BLaER1 (cell line): ENCODE data around the gene PLA2R1.

Source experiments
- H3K27ac ChIP-seq: shearing (Covaris generic); formaldehyde crosslinking; 2 replicates; pipeline ENCODE4 v1.8.1; 2022
- H3K27me3 ChIP-seq: shearing (Covaris generic); formaldehyde crosslinking; 2 replicates; pipeline ENCODE4 v1.8.1; 2022
- H3K36me3 ChIP-seq: shearing (Covaris generic); formaldehyde crosslinking; 2 replicates; pipeline ENCODE4 v1.8.1; 2022
- H3K4me1 ChIP-seq: shearing (Covaris generic); formaldehyde crosslinking; 2 replicates; pipeline ENCODE4 v1.8.1; 2022
- H3K4me2 ChIP-seq: shearing (Covaris generic); formaldehyde crosslinking; 2 replicates; pipeline ENCODE4 v1.8.1; 2022
- H3K4me3 ChIP-seq: shearing (Covaris generic); formaldehyde crosslinking; 2 replicates; pipeline ENCODE4 v1.8.1; 2022
- H3K9ac ChIP-seq: shearing (Covaris generic); formaldehyde crosslinking; 2 replicates; pipeline ENCODE4 v1.8.1; 2022
- H3K9me3 ChIP-seq: shearing (Covaris generic); formaldehyde crosslinking; 2 replicates; pipeline ENCODE4 v1.8.1; 2022
- H4K20me1 ChIP-seq: shearing (Covaris generic); formaldehyde crosslinking; 2 replicates; pipeline ENCODE4 v1.8.1; 2022
- Cebpa-rat ChIP-seq: shearing (Covaris generic); IDR thresholded peaks from 2 replicates; pipeline ENCODE4 v1.8.1; 2022

PLA2R1 gene

GRCh38 chr2:159921752-159922404 lies 140.5 kb downstream of the PLA2R1 start:
- no peaks in the 10 kb centered on the region for H3K27me3 ChIP-seq
- H4K20me1 ChIP-seq: no peaks in the 10 kb centered on the region
- no peak overlapping the region for H3K9ac ChIP-seq
- no peak overlapping the region for H3K4me3 ChIP-seq
- no peaks in the 10 kb centered on the region for H3K36me3 ChIP-seq
- no peak overlapping the region for H3K27ac ChIP-seq
- no peak overlapping the region for H3K4me2 ChIP-seq
- no peaks in the 10 kb centered on the region for H3K9me3 ChIP-seq
- H3K4me1 ChIP-seq: peaks cover 7% of the 10 kb centered on the region; the same call in 1 of the 2 replicates
- TF ChIP-seq Cebpa-rat: no peak

GRCh38 chr2:159916511-159916910 lies 145.9 kb downstream of the PLA2R1 start:
- Histone ChIP-seq H3K27me3 (no peaks in the 10 kb centered on the region), H3K4me3 (no peak overlapping the region), H3K4me2 (no peak overlapping the region), H3K36me3 (no peaks in the 10 kb centered on the region), H4K20me1 (no peaks in the 10 kb centered on the region), H3K9me3 (no peaks in the 10 kb centered on the region), H3K4me1 (no peaks in the 10 kb centered on the region), H3K27ac (no peak overlapping the region), H3K9ac (no peak overlapping the region)
- TF ChIP-seq Cebpa-rat: no peak

GRCh38 chr2:159913900-159914299 lies 148.5 kb downstream of the PLA2R1 start:
- no peaks in the 10 kb centered on the region for H3K4me1 ChIP-seq
- no peak overlapping the region for H3K9ac ChIP-seq
- TF ChIP-seq Cebpa-rat: no peak
- H3K9me3 ChIP-seq: no peaks in the 10 kb centered on the region
- no peak overlapping the region for H3K27ac ChIP-seq
- H3K4me3 ChIP-seq: no peak overlapping the region
- H4K20me1 ChIP-seq: no peaks in the 10 kb centered on the region
- H3K27me3 ChIP-seq: no peaks in the 10 kb centered on the region
- H3K36me3 ChIP-seq: no peaks in the 10 kb centered on the region
- no peak overlapping the region for H3K4me2 ChIP-seq

- H3K27me3 ChIP-seq: no peaks in the 10 kb centered on the region
- no peak overlapping the region for H3K9ac ChIP-seq
- no peaks in the 10 kb centered on the region for H4K20me1 ChIP-seq
- no peaks in the 10 kb centered on the region for H3K4me1 ChIP-seq
- H3K27ac ChIP-seq: no peak overlapping the region
- no peak overlapping the region for H3K4me3 ChIP-seq
- H3K9me3 ChIP-seq: no peaks in the 10 kb centered on the region
- no peaks in the 10 kb centered on the region for H3K36me3 ChIP-seq
- no peak overlapping the region for H3K4me2 ChIP-seq
- no peak for TF ChIP-seq Cebpa-rat
Measured at GRCh38 chr2:159912580-159912979, 149.8 kb downstream of the PLA2R1 start.

GRCh38 chr2:159910951-159911350 lies 151.5 kb downstream of the PLA2R1 start:
- TF ChIP-seq Cebpa-rat: no peak
- no peak overlapping the region for H3K27ac ChIP-seq
- no peak overlapping the region for H3K4me2 ChIP-seq

GRCh38 chr2:159908623-159909022 lies 153.8 kb downstream of the PLA2R1 start:
- Histone ChIP-seq H3K9me3 (no peaks in the 10 kb centered on the region), H3K4me3 (no peak overlapping the region), H4K20me1 (no peaks in the 10 kb centered on the region), H3K9ac (no peak overlapping the region), H3K4me1 (0 out of 2 replicates have a peak, but pooled peaks cover 4% of the 10 kb centered on the region), H3K36me3 (no peaks in the 10 kb centered on the region), H3K27me3 (no peaks in the 10 kb centered on the region), H3K4me2 (no peak overlapping the region), H3K27ac (no peak overlapping the region)
- no peak for TF ChIP-seq Cebpa-rat

More at GRCh38 chr2:159910951-159911350, 151.5 kb downstream of the PLA2R1 start:
- Histone ChIP-seq H3K4me1 (no peaks in the 10 kb centered on the region), H3K36me3 (no peaks in the 10 kb centered on the region), H3K9me3 (no peaks in the 10 kb centered on the region), H3K27me3 (no peaks in the 10 kb centered on the region), H3K9ac (no peak overlapping the region), H3K4me3 (no peak overlapping the region), H4K20me1 (no peaks in the 10 kb centered on the region)

GRCh38 chr2:159907909-159908308 lies 154.5 kb downstream of the PLA2R1 start:
- no peak for TF ChIP-seq Cebpa-rat
- H3K4me1 ChIP-seq: peaks cover 10% of the 10 kb centered on the region
- H3K36me3 ChIP-seq: no peaks in the 10 kb centered on the region

GRCh38 chr2:159905926-159906714 lies 156.3 kb downstream of the PLA2R1 start:
- H3K27ac ChIP-seq: no peak overlapping the region
- H3K27me3 ChIP-seq: no peaks in the 10 kb centered on the region
- no peak overlapping the region for H3K9ac ChIP-seq
- no peak overlapping the region for H3K4me2 ChIP-seq
- H3K36me3 ChIP-seq: no peaks in the 10 kb centered on the region
- H4K20me1 ChIP-seq: no peaks in the 10 kb centered on the region; the same call in 1 of the 2 replicates
- no peak overlapping the region for H3K4me3 ChIP-seq
- no peak for TF ChIP-seq Cebpa-rat
- H3K9me3 ChIP-seq: no peaks in the 10 kb centered on the region
- H3K4me1 ChIP-seq: peaks cover 17% of the 10 kb centered on the region

More at GRCh38 chr2:159907909-159908308, 154.5 kb downstream of the PLA2R1 start:
- Histone ChIP-seq H3K4me3 (no peak overlapping the region), H3K27ac (no peak overlapping the region), H3K4me2 (no peak overlapping the region), H3K27me3 (no peaks in the 10 kb centered on the region), H3K9me3 (no peaks in the 10 kb centered on the region), H3K9ac (no peak overlapping the region), H4K20me1 (no peaks in the 10 kb centered on the region; the same call in 1 of the 2 replicates)

- H3K4me2 ChIP-seq: peak overlapping the region; percentile 83
- H3K9me3 ChIP-seq: no peaks in the 10 kb centered on the region
- 0 out of 2 replicates have a peak, but pooled peaks cover under 1% of the 10 kb centered on the region for H3K36me3 ChIP-seq
- H4K20me1 ChIP-seq: peaks cover under 1% of the 10 kb centered on the region
- H3K4me3 ChIP-seq: peak overlapping the region; percentile 75
- no peak overlapping the region for H3K9ac ChIP-seq
- TF ChIP-seq Cebpa-rat: no peak
- H3K27me3 ChIP-seq: no peaks in the 10 kb centered on the region
- peaks cover 17% of the 10 kb centered on the region for H3K4me1 ChIP-seq
- H3K27ac ChIP-seq: no peak overlapping the region; the same call in 1 of the 2 replicates
Measured at GRCh38 chr2:159904959-159905305, 157.5 kb downstream of the PLA2R1 start.
